ENCODE data around the gene RNPEPL1.
A peak's percentile ranks its signal among the peaks of the same experiment; 100 is the strongest.
"Not testable (repeated sequence)": the region's sequence is repeated elsewhere in the genome, so short reads cannot be mapped to it uniquely, and the experiment has no call there.

The RNPEPL1 gene

DNA sequence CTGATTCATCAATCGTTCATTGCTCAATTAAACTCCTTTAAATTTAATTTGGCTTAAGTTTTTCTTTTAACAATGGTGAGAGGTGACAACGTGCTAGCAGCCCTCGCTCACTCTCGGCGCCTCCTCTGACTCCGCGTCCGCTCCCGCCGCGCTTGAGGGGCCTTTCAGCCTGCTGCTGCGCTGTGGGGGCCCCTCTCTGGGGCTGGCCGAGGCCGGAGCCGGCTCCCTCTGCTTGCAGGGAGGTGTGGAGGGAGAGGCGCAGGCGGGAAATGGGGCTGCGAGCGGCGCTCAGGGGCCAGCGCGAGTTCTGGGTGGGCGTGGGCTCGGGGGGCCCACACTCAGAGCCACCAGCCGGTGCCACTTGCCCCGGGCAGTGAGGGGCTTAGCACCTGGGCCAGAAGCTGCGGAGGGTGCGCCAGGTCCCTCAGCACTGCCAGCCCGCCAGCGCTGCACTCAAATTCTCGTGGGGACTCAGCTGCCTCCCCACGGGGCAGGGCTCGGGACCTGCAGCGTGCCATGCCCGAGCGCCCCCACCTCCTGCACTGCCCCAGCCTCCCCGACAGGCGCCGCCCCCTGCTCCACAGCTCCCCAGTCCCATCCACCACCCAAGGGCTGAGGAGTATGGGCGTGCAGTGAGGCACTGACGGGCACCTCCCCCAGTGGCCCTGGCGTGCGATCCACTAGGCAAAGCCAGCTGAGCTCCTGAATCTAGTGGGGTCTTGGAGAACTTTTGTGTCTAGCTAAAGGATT is 30.1 kb upstream of the RNPEPL1 start:
- no peak for DNase-seq

DNA sequence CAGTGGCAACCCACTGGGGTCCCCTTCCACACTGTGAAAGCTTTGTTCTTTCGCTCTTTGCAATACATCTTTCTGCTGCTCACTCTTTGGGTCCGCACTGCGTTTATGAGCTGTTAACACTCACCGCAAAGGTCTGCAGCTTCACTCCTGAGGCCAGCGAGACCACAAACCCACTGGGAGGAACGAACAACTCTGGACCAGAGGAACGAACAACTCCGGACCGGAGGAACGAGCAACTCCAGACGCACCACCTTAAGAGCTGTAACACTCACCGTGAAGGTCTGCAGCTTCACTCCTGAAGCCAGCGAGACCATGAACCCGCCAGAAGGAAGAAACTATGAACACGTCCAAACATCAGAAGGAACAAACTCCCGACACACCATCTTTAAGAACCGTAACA is 29.2 kb upstream of the RNPEPL1 start:
- DNase-seq, result not testable (repeated sequence)

GRCh38 chr2:240539906-240540305 is 28.4 kb upstream of the RNPEPL1 start:
- no peak for DNase-seq

- DNase-seq, result no peak
Measured at GRCh38 chr2:240551288-240551687, 17.0 kb upstream of the RNPEPL1 start.

DNA sequence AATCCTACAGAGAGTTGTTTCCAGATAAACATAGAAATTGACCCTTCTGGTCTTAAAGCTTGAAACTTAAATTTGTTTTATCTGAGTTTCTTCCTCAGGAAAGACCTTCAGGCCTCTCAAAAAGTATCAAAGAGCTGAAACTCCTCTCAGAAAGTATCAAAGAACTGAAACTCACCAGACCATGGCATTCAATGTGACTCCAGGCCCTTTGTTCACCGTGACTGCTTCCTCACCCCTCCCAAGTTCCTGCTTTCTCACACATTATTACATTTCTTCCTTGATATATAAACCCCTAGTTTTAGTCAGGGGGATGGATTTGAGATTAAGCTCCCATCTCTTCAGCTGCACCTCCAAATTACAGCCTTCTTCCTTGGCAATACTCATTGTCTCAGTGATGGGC is 16.5 kb upstream of the RNPEPL1 start:
- DNase-seq, result no peak

DNA sequence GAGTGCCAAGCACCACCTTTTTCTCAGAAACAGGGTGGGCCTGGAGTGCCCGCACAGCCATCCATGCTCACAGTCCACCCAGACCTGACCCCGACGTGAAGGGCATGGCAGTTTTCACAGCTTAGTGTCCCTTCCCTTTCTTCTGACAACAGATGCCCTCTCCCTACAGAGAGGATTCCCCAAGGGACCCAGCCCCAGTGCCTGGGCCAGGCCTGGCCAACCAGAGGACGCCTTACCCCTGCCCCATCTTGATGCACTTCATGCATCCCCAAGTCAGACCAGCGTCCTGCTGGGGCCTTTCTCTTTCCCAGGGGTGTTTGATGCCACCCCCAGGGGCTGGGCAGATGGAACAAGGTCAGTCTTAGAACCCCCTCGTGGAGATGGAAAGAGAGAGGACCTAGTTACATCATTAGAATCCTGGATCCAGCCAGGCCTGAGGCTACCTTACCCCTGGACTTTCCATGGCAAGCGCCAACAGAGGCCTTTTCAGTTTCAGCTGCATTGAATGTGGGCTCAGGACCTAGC is 14.3 kb upstream of the RNPEPL1 start:
- DNase-seq, result no peak

- DNase-seq, result no peak
Measured at GRCh38 chr2:240554767-240555493, 13.4 kb upstream of the RNPEPL1 start.

- no peak for DNase-seq
Measured at GRCh38 chr2:240555541-240556250, 12.6 kb upstream of the RNPEPL1 start.

- DNase-seq, result no peak
Measured at GRCh38 chr2:240556553-240557100, 11.7 kb upstream of the RNPEPL1 start.

DNA sequence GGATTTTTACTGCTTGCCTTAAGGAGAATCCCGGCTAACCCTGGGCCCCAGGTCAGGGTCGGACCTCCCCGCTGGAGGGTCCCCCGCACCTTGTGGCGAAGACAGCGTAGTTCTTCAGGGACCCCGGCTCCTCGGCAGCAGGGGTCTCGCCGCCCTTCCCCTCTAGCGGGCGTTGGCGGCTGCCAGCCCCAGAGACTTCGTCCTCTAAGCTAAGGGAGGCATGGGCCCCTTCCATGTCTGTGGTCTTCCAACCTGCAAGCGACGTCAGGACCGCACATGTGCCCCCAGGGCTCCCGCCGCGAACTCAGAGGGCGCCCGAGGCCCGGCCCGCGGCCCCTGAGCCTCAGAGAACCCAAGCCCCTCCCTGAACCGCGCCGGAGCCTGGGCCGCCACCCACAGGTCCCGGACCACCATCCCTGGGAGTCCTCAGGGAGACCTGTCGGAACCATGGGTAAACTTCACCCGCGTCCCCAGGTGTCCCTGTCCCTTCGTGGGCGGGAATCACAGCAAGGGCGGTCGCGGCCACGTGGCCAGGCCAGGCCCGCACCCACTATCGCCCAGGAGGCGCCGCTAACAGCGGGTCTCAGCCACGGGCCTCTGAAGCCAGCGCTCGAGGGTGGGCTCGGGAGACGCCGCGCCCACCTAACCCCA is 11.1 kb upstream of the RNPEPL1 start:
- DNase-seq, result no peak

GRCh38 chr2:240557808-240558207 is 10.5 kb upstream of the RNPEPL1 start, which contains the start of gene ANKMY1:
Gene ANKMY1, minus strand, starts transcription at chr2:240557988. Its CDS starts 653 bp downstream, at chr2:240557335.
- DNase-seq, result no peak

- DNase-seq, result no peak
Measured at GRCh38 chr2:240558236-240558761, 10.0 kb upstream of the RNPEPL1 start.

DNA sequence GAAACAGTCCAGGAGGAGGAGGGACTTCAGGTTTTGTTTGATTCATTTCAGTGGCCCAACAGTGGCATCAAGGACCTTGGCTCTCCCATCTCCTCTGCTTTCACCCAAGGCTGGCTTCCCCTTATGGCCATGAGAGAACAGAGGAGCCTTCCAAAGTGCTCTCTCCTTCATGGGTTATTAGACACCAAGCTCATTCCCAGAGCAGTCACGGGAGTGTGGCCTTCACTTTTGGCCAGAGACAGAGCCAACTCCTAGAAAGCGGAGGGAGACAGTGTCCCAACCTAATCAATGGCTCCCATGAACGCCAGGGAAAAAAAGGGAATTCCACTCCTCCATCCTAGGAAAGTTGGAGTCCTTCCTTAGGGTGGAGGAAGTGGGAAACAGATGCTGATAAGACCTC is 9.0 kb upstream of the RNPEPL1 start:
- no peak for DNase-seq

DNA sequence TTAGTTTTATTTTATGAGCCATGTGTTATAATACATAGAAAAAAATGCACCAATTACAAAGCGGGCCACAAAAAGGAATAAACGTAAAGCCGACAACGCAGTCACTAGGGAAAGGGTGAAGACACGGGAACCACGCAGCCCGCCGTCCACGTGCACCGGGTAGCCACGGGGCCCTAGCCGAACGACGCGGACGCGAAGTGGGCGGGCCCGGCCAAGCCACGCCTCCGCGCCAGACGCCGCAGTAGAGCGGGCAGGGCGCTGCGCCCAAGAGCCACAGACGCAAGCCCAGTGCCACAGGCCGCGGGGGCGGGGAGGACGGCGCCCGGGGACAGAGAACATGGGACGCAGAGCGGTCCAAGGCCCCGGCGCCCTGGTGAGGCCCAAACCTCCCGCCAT is 8.2 kb upstream of the RNPEPL1 start, which contains the start of gene DUSP28:
Gene DUSP28 (plus strand): TSS at position 274 of the 396 bp plus-strand sequence. CDS start 328 bp downstream, outside the sequence.
- DNase-seq, result peak; percentile 86

- peak; percentile 93 for DNase-seq
Measured at GRCh38 chr2:240560480-240561324, 7.6 kb upstream of the RNPEPL1 start.

- DNase-seq, result no peak
Measured at GRCh38 chr2:240561325-240561971, 6.8 kb upstream of the RNPEPL1 start.

DNA sequence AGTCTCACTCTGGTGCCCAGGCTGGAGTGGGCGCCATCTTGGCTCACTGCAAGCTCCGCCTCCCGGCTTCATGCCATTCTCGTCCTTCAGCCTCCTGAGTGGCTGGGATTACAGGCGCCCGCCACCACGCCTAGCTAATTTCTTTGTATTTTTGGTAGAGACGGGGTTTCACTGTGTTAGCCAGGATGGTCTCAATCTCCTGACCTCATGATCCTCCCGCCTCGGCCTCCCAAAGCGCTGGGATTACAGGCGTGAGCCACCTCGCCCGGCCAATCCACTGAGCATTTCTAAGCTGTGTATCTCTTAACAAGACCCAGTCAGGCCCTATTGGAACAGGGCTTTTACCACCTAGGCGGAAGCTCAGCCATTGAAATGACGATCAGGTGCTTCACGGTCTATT is 5.1 kb upstream of the RNPEPL1 start:
- not testable (repeated sequence) for DNase-seq

DNA sequence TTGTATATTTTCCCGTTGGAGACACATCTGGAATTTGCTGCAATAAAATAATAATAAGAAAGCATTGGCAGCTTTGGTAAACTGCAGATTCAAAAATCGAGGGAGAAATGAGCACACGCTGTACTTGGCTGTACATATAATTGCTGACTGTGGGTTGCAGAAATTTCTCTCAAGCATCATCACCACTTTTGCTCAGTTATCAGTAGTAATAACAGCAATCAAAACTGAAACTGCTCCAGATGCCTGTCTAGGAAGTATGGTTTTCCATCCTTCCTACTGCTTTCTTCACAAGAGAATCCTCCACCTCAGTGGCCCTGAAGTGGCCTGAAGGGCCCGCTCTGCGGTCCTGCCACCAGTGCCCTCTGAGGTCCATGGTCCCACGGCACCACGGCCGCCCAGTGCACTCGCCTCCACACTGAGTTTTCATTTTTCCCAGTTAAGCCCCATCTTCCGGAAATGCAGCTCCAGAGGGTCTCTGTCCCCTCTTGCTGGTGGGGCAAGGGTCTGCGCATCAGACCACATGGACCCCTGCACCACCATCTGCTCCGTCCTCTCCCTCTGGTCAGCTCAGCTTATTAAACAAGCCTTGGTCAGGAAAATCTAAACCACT is 4.2 kb upstream of the RNPEPL1 start:
- no peak for DNase-seq

DNA sequence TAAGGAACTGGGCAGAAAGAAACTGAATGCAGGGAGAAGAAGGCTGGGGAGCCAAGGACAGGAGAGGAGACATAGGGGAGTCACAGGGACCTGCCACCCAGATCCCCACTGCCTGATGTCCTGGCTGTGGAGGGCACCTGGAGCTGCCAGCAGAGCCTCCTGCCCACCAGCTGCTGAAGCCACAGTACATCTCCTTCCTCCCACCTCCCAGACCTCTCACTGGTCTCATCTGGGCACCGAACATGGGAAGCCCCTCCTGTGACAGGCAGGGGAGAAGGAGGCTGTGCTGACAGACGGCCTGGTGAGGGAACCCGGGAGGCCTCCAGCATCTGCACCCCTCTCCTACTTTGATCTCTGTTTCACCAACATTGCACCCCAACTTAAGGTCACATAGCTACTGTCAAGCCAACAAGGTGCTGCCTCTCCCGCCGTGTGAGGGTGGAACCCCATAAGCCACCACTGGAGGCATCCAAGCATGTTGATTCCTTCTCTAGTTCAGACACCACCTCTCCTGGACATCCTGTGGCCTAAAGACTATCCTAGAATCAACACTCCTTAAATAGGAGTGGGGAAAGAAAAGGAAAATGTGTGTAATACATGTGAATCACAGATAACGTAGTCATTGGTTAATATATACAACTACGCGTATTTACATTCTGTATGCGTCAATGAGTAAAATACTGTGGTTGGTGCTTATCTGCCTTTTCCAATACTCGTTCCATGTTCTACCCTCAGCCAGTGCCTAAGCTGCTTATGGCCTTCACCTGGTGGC is 3.5 kb upstream of the RNPEPL1 start:
- DNase-seq, result no peak
